Measurements from ENCODE around the gene MVB12A.

GRCh38 chr19:17404621-17405249, 15.1 kb upstream of the MVB12A start:
- TF ChIP-seq POLR2A (IDR thresholded peaks at IDR 0.05; ENCODE audit: low read length): no peak
- TF ChIP-seq, protein P1, sequence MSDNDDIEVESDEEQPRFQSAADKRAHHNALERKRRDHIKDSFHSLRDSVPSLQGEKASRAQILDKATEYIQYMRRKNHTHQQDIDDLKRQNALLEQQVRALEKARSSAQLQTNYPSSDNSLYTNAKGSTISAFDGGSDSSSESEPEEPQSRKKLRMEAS (IDR thresholded peaks at IDR 0.05): no peak
- no peak for TF ChIP-seq CTCF (IDR thresholded peaks at IDR 0.05)
- no peak for TF ChIP-seq NPAS2 (CRISPR knock-in tag; IDR thresholded peaks at IDR 0.05; ENCODE audit: borderline replicate concordance)
- no peak for TF ChIP-seq RAD21 (conservative IDR thresholded peaks at IDR 0.05 in 1 of 2, IDR thresholded peaks at IDR 0.05 in 1 of 2)
- no peak for TF ChIP-seq CEBPB (IDR thresholded peaks at IDR 0.05)
- TF ChIP-seq NFE2L2 (conservative IDR thresholded peaks at IDR 0.05; ENCODE audit: low read length): no peak
- TF ChIP-seq, protein P2, sequence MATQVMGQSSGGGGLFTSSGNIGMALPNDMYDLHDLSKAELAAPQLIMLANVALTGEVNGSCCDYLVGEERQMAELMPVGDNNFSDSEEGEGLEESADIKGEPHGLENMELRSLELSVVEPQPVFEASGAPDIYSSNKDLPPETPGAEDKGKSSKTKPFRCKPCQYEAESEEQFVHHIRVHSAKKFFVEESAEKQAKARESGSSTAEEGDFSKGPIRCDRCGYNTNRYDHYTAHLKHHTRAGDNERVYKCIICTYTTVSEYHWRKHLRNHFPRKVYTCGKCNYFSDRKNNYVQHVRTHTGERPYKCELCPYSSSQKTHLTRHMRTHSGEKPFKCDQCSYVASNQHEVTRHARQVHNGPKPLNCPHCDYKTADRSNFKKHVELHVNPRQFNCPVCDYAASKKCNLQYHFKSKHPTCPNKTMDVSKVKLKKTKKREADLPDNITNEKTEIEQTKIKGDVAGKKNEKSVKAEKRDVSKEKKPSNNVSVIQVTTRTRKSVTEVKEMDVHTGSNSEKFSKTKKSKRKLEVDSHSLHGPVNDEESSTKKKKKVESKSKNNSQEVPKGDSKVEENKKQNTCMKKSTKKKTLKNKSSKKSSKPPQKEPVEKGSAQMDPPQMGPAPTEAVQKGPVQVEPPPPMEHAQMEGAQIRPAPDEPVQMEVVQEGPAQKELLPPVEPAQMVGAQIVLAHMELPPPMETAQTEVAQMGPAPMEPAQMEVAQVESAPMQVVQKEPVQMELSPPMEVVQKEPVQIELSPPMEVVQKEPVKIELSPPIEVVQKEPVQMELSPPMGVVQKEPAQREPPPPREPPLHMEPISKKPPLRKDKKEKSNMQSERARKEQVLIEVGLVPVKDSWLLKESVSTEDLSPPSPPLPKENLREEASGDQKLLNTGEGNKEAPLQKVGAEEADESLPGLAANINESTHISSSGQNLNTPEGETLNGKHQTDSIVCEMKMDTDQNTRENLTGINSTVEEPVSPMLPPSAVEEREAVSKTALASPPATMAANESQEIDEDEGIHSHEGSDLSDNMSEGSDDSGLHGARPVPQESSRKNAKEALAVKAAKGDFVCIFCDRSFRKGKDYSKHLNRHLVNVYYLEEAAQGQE (IDR thresholded peaks at IDR 0.05): no peak
- no peak for TF ChIP-seq CHD4 (IDR thresholded peaks at IDR 0.05; ENCODE audit: borderline replicate concordance)
- TF ChIP-seq EP300 (IDR thresholded peaks at IDR 0.05): no peak
- TF ChIP-seq RNF2 (IDR thresholded peaks at IDR 0.05; ENCODE audit: borderline replicate concordance, low read depth): no peak
- no peak for TF ChIP-seq CBX8 (IDR thresholded peaks at IDR 0.05)
- no peak for TF ChIP-seq JUN (IDR thresholded peaks at IDR 0.05)
